ENCODE results near the gene C1orf21. TPM values are rescaled to one million over a fixed set of nuclear protein-coding genes. Genes with fewer than 3 reads are reported as not detected.

The C1orf21 gene
- total RNA-seq, 2 donors from 2014 or later = 10.4 to 15.2 TPM

DNA sequence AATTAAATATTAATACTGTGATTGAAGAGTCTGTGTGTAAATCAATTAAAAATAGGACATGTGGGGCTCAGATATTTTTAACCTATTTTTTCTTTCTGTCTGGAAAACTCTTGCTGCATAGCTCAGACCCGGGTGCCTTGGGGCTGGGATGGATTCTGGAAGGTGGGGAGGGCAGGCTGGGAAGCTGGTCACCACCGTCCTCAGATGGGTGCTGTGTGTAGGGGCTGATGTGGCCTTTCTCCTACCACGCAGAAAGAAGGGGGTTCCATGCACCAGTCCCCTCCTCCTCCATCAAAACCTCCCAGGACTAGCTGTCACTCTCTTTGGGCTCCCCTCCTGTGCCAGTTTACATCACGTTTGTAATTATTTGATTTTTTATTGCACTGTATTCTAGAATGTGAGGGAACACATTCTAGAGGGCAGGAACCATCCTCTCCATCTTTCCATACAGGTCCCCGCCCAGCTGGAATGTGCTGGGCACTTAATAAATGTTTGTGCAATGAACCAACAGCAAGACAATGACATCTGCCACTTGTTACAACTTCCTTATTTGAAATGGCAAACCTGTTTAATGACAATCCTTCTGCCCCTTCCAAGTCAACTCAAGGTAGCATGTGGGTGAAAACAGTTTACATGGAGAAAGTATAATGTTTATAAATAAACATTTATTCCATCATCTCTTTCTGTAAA lies 263.5 kb downstream of the C1orf21 start:
- H3K36me3 ChIP-seq = no peaks in the 10 kb centered on the region
- DNase-seq (ENCODE audit: low spot score) (no peak), ATAC-seq (ENCODE audit: insufficient number of reproducible peaks, low FRiP score, low read depth) (no peak)
- H3K4me3 ChIP-seq = no peak overlapping the region
- H3K9me3 ChIP-seq = no peaks in the 10 kb centered on the region
- TF ChIP-seq, protein P1, sequence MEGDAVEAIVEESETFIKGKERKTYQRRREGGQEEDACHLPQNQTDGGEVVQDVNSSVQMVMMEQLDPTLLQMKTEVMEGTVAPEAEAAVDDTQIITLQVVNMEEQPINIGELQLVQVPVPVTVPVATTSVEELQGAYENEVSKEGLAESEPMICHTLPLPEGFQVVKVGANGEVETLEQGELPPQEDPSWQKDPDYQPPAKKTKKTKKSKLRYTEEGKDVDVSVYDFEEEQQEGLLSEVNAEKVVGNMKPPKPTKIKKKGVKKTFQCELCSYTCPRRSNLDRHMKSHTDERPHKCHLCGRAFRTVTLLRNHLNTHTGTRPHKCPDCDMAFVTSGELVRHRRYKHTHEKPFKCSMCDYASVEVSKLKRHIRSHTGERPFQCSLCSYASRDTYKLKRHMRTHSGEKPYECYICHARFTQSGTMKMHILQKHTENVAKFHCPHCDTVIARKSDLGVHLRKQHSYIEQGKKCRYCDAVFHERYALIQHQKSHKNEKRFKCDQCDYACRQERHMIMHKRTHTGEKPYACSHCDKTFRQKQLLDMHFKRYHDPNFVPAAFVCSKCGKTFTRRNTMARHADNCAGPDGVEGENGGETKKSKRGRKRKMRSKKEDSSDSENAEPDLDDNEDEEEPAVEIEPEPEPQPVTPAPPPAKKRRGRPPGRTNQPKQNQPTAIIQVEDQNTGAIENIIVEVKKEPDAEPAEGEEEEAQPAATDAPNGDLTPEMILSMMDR (IDR thresholded peaks at IDR 0.05) = no peak
- no peaks in the 10 kb centered on the region for H3K27me3 ChIP-seq (replicated peaks; ENCODE audit: insufficient read depth)
- peaks cover 26 to 42% of the 10 kb centered on the region in 2 donors for H3K4me1 ChIP-seq (ENCODE audit: control insufficient read depth in 1 of 2, low read depth in 2 of 2)
- H3K27ac ChIP-seq = no peak overlapping the region

DNA sequence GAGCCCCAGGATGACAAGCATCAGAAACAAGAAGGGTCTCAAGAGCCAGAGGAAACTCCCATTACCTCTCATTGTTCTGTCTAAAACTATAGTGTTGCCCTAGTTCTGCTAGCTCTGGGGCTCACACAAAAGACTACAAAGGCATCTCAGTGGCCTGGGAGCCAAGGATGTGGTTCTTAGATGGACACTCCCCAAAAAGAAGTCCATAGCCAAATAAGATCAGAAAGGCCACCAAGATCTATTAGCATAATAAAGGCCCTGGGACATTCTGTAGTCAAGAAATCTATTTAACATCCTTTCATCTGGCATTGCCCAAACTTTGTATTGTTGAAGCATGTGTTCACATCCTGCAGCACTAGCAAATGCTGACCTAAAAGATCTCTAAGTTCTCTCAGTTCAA lies 268.4 kb downstream of the C1orf21 start:
- Histone ChIP-seq H3K36me3 (no peaks in the 10 kb centered on the region), H3K9me3 (no peaks in the 10 kb centered on the region), H3K4me1 (ENCODE audit: control insufficient read depth in 1 of 2, low read depth in 2 of 2) (peaks cover 0 to 2% of the 10 kb centered on the region in 2 donors), H3K27me3 (replicated peaks; ENCODE audit: insufficient read depth) (no peaks in the 10 kb centered on the region), H3K27ac (no peak overlapping the region), H3K4me3 (no peak overlapping the region)
- ATAC-seq (ENCODE audit: insufficient number of reproducible peaks, low FRiP score, low read depth) (no peak), DNase-seq (ENCODE audit: low spot score) (no peak)
- TF ChIP-seq, protein P1 (IDR thresholded peaks at IDR 0.05) = no peak

DNA sequence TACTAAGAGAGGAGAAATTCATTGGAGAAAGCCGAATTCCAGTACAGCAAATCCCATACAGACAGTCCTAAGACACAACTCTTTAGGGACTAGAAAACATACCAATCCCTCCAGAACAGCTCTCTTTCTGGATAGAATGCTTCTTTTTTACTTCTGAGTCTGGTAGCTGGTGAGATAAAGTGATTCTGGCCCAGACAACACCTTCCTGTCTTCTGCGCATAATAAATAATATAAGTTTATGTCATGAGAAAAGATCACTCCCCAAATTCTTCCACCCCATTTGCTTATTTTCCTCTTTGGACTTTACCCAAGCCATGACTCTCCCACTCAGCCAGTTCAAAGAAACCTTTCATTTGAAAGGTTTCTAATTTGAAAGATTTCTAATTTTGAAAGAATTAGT lies 269.4 kb downstream of the C1orf21 start:
- Histone ChIP-seq H3K27me3 (replicated peaks; ENCODE audit: insufficient read depth) (no peaks in the 10 kb centered on the region), H3K4me3 (no peak overlapping the region), H3K27ac (no peak overlapping the region), H3K36me3 (no peaks in the 10 kb centered on the region), H3K9me3 (no peaks in the 10 kb centered on the region), H3K4me1 (ENCODE audit: control insufficient read depth in 1 of 2, low read depth in 2 of 2) (no peaks in the 10 kb centered on the region)
- ATAC-seq (ENCODE audit: insufficient number of reproducible peaks, low FRiP score, low read depth) = no peak
- DNase-seq (ENCODE audit: low spot score) = no peak
- TF ChIP-seq, protein P1 (IDR thresholded peaks at IDR 0.05) = no peak

DNA sequence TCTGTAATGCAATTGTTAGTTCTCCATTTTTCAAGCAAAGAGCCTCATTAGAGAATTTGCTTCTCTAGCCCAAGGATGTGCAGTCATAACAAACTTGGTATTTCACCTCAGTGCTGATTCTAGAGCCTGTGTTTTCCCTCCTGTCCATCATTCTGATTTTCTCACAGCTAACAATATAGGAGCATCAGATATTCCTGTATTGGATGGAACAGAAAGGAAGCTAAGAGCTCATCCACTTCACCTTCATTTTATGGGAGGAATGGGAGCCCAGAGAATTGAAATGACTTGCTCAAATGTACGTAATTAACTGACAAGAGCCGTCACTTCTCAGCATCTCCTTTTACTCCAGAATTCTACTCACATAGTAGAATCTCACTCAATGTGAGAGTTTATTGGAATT lies 271.2 kb downstream of the C1orf21 start:
- DNase-seq (ENCODE audit: low spot score) = no peak

DNA sequence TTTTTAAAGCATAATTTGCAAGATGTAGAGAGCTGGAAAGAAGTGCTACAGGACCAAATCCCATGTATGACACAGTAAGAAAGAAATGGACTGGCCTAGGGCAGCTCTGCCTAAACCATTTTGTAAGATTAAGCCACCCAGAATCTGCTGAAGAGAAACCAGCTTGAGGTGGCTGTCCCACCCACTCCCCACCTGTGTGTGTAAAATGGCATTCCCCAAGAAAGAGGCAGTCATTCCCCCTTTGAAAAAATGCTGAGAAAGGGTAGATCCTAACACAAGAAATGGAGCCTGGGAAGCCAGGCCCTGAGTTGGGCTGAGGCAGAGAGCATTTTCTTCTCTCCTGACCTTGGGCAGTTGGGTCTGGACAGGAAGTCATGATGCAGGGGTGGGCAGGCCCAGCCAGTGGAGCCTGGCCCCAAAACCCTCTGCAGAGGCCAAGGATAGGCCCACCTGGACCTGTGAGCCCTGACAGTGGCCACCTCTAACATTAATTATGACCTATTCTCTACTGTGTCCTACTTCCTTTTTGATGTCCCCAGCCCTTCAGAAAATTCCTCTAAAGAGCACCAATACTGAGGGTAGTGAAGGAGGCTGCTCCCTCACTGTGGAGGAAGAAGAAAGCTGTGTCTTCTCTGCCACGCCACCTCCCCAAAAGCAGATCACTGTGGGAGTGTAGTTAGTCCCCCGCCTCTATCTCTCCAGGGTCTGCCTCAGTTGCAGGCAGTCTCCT lies 273.8 kb downstream of the C1orf21 start:
- DNase-seq (ENCODE audit: low spot score) (no peak), ATAC-seq (ENCODE audit: insufficient number of reproducible peaks, low FRiP score, low read depth) (no peak)
- Histone ChIP-seq H3K27ac (no peak overlapping the region), H3K4me1 (ENCODE audit: control insufficient read depth in 1 of 2, low read depth in 2 of 2) (peaks cover 5 to 12% of the 10 kb centered on the region in 2 donors), H3K4me3 (no peak overlapping the region), H3K9me3 (no peaks in the 10 kb centered on the region), H3K36me3 (no peaks in the 10 kb centered on the region), H3K27me3 (replicated peaks; ENCODE audit: insufficient read depth) (no peaks in the 10 kb centered on the region)
- TF ChIP-seq, protein P1 (IDR thresholded peaks at IDR 0.05) = no peak

More for the DNA sequence above, 271.2 kb downstream of the C1orf21 start:
- TF ChIP-seq, protein P1 (IDR thresholded peaks at IDR 0.05) = no peak
- Histone ChIP-seq H3K4me3 (no peak overlapping the region), H3K36me3 (no peaks in the 10 kb centered on the region), H3K27ac (no peak overlapping the region), H3K9me3 (no peaks in the 10 kb centered on the region), H3K27me3 (replicated peaks; ENCODE audit: insufficient read depth) (no peaks in the 10 kb centered on the region), H3K4me1 (ENCODE audit: control insufficient read depth in 1 of 2, low read depth in 2 of 2) (no peaks in the 10 kb centered on the region)
- ATAC-seq (ENCODE audit: insufficient number of reproducible peaks, low FRiP score, low read depth) = no peak
